ENCODE data around the gene DNASE1L2.

DNA sequence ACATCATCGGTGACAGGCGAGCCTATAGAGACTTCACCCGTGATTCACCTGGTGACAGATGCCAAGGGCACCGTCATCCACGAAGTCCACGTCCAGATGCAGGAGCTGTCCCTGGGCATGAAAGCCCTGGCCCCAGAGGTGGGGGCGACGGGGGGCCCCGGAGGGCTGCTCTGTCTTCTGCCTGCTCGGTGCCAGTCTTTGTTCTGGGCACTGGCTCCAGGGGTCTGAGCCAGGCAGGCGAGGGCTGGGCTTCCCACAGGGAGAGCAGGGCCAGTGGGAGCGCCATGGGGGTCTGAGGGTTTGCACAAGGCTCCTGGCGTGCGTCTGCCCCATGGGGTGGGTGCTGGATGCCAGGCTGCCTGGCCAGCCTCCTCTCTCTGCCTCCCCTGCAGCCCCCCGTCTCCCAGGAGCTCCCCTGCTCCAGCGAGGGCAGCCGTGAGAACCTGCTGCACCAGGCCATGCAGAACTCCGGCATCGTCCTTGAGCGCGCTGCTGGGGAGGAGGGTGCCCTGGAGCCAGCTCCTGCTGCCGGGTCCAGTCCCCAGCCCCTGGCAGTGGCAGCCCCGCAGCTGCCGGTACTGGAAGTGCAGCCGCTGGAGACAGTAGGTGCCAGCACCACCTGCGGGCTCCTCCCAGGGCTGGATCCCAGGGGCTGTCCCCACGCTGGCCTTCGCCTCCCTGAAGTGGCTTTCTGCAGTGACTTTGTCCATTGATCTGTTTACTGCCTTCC, 3.0 kb upstream of the DNASE1L2 start:
- TF ChIP-seq GATA2 (IDR thresholded peaks at IDR 0.05; ENCODE audit: low read depth, low read length) (no peak), GATA3 (IDR thresholded peaks at IDR 0.05; ENCODE audit: low read depth, low read length) (no peak)

Data from SH-SY5Y (cell line).